Loucy (cell line): ENCODE measurements around the gene GFRA1.

ENCODE experiments used
- CTCF ChIP-seq: fragments of 200-600 bp; sonication (generic); conservative IDR thresholded peaks from 2 replicates; pipeline ENCODE4 v1.5.1; 2014; ENCODE audit warnings: mild to moderate bottlenecking, antibody characterized with exemption, low read length
- EZH2phosphoT487 ChIP-seq: fragments of 200-600 bp; IDR thresholded peaks from 2 replicates; pipeline ENCODE4 v1.6.1; 2018; ENCODE audit warnings: antibody characterized with exemption, mild to moderate bottlenecking, moderate library complexity, borderline replicate concordance

GRCh38 chr10:116239229-116239628 lies 33.8 kb downstream of the GFRA1 start:
- no peak for TF ChIP-seq CTCF
- no peak for TF ChIP-seq EZH2phosphoT487
